Inflammatory macrophage treated with lipopolysaccharide for 1 hour (primary cell): ENCODE results near the gene GALNT1.

Source experiments
- DNase-seq, 2 donors: peaks; one replicate each; pipeline ENCODE4 v3.0.0-alpha.2; 2020 to 2022

Gene GALNT1

DNA sequence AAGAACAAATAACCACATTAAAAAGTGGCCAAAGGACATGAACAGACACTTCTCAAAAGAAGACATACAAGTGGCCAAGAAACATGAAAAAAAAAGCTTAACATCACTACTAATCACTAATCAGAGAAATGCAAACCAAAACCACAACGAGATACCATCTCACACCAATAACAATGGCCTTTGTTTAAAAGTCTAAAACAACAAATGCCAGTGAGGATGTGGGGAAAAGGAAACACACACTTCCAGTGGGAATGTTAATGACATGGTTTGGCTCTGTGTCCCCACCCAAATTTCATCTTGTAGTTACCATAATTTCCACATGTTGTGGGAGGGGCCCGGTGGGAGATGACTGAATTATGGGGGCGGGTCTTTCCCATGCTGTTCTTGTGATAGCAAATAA is 147.1 kb downstream of the GALNT1 start:
- DNase-seq = peak in 1 of 2 donors; percentile 4

DNA sequence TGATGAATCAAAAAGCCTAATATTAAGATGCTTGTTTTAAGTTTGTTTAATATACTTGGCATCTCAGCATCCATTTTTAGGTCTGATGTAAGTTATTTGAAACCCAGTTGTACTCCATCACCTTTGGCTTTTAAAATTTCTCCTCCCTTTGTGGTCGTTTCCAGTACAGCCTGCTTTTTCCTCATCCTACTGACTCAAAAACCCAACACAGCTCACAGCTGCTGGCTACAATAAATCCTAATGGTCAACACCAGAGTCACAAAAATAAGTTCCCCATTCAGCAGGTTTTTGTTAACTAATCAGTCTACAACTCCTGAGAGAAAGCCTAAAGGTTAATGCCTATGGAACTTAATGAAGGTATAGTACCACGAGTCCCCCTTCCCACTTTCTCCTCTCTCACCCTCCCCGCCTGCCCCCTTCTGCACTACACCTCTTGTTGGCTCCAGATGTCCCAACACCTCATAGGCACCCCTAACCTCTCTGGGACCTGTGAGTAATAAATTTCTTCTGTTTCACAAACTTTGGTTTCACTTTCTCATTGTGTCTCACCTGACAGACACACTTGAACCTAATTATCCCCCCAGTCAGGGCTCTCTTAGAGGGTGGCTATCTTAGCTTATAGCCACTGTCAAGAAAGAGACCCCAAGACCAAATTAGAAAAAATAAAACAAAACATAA is 148.6 kb downstream of the GALNT1 start:
- no peak for DNase-seq

DNA sequence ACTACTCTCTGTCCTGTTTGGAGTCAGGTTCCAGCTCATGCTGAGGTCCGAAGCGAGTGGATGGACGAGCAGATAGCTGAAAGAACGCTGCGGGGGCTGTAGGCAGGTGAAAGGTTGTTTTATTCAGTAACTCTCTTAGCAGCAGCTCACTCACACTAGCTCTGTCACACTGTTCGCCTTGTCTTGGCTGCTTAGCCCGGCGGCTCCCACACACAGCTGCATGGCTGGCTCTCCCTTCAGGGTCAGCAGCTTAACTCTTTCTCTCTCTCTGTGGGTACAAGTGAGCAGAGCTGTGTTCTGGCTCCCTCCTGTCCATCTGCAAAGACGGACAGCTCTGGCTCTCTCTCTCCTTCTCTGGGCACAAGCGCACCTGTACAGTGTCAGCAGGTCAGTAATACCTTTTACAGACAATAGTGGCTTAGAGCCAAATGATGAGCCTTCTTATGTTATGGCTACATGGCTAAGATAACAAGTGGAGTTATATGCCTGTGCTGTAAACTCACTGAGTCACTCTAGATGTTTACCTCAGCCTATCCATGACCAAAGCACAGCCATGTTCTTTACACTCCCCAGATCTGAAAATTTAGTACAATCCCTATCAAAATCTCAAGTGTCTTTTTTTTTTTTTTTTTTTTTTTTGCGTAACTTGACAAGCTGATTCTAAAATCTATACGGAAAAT is 149.3 kb downstream of the GALNT1 start:
- no peak for DNase-seq

DNA sequence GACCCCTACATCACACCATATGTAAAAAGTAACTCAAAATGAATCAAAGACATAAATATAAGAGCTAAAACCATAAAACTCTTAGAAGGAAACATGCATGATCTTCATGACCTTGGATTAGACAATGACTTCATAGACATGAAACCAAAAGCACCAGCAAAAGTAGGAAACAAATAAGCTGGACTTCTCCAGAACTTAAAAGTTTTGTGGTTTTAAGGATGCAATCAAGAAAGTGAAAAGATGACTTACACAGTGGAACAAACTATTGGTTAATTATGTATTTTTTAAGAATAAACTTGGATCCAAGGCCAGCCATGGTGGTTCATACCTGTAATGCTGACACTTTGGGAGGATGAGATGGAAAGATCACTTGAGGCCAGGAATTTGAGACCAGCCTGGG is 150.2 kb downstream of the GALNT1 start:
- peak; percentile 42 to 58 for DNase-seq

DNA sequence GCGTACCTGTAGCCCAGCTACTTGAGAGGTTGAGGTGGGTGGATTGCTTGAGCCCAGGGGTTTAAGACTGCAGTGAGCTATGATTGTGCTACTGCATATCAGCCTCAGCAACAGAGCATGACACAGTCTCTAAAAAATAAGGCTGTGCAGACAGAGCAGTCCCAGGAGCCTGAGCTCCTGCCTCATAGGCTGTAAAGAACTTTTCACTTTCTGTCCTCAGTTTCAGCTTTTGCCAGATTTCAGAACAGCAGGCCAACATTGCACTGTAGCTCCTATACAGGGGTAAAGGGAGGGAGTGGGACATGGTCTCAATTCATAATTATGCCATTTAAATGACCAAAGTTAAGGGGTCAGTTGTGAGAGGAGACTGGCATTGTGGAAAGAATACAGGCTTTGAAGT is 150.6 kb downstream of the GALNT1 start:
- DNase-seq = no peak

DNA sequence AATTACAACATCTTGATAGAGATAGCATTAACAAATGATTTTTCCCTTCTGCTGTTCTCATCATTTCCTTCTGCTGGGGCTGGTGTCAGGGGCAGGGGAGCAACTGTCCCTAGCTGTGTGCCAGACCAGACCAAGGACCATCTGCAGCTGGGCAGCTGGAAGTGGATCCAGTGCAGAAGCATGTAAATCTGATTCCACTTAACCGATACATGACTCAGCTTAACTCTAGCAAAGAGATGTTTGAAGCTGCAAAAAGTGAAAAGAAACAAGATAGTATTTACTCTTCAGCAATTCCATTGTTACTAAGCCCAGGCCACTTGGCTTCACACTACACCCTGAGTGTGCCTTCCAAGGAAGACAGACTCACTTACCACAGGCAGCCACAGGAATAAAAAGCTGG is 151.1 kb downstream of the GALNT1 start:
- no peak for DNase-seq

DNA sequence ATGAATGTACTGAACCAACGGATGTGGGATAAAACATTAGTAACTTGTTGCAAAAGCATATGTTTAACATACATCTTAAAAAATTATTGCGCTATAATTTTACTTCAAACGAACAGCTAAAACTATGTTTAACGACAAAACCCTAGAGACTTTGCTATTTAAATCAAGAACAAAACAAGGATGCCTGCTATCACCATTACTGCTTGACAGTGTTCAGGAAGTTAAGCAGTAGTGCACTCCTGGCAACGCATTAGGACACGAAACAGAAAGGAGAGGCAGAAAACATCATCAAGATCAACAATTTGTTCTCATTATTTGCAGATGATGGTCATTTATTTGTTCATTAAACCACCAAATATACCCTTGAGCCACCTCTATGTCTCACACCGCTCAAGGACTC is 151.9 kb downstream of the GALNT1 start:
- no peak for DNase-seq

DNA sequence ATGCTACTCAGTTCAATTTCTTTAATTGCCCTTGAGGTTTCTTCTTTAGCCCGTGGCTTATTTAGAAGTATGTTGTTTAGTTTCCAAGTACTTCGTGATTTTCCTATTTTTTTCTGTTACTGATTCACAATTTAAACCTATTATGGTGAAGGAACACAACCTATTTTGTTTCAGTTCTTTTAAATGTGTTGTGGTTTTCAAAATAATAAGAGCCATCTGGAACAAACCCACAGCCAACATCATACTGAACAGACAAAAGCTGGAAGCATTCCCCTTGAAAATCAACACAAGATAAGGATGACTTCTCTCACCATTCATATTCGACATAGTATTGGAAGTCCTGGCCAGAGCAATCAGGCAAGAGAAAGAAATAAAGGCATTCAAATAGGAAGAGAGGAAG is 155.2 kb downstream of the GALNT1 start:
- DNase-seq = no peak

DNA sequence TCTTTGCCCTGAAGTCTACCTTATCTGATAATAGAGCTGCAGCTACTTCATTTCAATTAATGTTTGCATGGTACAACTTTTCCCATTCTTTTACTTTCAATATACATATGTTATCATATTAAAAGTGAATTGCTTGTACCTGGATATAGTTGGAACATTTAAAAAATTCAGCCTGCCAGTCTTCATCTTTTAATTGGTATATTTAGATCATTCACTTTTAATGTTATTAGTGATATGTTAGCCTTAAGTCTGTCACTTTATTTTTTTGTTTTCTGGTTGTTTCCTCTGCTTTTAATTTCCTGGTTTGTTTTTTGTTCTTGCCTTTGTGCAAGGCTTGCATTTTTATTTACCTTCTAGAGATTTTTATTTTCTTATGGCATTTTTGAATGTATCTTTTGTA is 158.2 kb downstream of the GALNT1 start:
- no peak for DNase-seq

DNA sequence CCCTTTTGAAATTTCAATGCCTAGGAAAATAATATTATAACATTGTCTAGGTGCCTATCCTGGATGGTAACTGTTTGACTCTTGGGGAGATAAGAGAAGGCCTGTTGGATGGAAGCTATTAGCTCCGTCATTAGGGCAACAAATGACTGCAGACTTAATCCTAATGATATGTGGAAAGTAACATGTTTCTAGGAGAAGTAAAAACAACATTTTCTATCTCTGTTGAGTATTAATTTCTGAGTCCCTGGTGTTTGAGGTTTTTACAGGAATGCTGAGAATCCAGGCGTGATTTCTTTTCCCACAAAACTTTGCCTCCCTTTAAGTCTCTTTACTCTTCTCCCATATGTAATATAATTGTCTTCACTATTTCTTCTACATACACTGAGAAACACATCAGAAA is 159.1 kb downstream of the GALNT1 start:
- DNase-seq = no peak

DNA sequence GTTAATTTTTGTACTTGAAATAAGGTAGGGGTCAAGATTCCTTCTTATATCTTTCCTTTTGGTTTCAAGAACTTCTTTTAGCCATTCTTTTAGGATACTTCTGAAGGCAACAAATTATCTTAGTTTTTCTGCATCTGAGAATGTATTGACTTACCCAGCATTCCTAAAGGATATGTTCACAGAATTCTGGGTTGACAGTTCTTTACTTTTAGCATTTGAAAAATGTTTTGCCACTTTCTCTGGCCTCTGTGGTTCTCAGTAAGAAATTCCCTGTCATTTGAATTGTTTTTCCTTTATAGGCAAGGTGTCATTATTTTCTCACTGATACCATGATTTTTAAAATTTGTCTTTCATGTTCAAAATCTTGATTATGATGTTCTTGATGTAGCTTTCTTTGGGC is 162.4 kb downstream of the GALNT1 start:
- no peak for DNase-seq

DNA sequence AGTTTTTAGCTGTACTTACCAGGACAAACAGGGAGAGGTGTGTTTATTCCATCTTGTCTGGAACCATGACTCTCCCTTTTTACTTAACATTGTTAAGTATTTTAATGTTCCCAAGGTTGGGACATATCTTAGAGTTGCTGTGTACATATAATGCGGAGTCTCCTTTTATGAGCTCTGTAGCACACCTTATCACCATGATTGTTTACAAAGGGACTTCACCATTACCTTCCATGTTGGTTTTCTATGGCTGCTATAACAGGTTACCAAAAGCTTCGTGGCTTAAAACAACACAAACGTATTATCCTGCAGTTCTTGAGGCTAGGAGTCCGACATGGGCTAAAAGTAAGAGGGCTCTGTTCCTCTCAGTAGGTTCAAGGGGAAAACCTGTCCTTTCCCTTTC is 164.3 kb downstream of the GALNT1 start:
- DNase-seq = no peak

DNA sequence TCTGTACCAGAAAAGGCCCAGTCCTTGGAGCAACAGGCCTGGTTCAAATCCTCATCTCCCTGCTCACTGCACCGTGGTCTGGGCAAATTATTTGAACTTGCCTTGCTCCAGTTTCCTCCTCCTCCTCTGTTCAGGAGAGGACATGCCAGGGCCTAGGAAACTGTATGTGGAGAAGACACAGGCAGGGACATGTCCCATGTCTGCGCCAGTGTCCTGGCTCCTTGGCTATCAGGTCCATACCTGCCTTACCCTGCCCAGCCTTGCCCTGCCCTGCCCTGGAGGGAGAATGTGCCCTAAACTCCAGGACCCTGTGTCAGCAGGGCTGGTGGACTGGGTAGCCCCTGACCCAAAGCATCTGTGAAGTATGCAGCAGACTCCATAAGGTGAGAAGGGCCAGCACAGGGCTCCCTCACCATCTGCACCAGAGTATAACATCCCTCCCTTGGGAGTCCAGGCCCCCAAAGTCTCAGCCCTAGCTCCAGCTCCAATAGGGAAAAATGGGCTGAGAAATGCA is 165.3 kb downstream of the GALNT1 start:
- DNase-seq = no peak

DNA sequence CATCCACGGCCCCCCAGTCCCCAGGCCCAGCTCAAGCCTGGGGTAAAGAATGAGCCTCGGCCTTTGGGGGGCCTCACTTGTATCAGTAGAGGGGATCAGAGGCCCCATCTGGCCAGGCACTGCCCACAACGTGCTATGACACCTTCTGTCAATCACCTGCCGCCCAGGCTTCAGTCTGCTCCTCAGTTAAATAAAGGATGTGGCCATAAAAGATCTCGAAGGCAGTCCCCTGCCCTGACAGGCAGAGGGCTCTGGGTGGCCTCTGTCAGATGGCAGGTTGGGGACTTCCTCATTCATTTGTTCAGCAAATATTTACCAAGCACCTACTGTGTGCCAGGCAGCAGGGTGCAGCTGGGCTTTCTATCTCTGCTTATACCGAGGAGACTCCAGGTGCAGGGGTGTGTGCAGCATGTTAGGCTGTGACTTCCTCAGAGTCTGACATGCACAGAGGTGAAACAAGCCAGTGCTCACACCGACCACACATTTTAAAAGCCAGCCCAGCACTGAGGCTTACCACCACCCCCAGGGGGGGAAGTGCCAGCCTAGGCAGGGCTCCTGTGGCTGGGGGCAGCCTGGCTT is 166.4 kb downstream of the GALNT1 start:
- no peak for DNase-seq

DNA sequence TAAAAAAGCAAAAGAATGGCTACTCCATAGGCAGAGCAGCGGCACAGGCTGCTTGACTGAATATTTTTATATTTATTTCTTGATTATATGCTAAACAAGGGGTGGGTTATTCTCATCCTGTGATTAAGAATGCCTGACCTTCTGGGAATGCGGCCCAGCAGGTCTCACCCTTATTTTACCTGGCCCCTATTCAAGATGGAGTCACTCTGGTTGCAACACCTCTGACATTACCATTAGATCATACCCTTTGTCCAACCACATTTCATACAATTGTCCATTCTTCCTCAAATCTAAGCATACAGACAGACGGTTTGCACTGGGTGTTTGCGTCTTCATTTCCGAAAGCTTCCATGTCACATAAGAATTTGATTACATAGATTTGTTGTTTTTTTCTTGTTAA is 168.2 kb downstream of the GALNT1 start:
- no peak for DNase-seq

DNA sequence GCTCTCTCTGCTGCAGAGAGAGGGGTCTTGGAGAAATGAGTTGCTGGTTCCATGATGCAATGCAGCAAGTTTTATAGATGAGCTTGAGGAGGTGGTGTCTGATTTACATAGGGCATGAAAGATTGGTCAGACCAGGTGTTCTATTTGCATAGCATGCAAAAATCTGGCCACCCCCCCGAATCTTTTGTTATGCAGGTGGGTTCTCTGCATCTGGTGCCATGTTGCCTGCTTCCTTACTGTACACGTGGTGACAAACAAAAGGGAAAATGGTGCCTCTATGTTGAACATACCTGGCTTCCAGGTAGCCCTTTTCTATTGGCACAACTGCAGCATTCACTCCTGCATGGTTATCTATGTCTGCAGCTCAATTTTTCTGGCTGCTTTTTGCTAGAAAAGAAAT is 169.4 kb downstream of the GALNT1 start:
- DNase-seq = no peak

DNA sequence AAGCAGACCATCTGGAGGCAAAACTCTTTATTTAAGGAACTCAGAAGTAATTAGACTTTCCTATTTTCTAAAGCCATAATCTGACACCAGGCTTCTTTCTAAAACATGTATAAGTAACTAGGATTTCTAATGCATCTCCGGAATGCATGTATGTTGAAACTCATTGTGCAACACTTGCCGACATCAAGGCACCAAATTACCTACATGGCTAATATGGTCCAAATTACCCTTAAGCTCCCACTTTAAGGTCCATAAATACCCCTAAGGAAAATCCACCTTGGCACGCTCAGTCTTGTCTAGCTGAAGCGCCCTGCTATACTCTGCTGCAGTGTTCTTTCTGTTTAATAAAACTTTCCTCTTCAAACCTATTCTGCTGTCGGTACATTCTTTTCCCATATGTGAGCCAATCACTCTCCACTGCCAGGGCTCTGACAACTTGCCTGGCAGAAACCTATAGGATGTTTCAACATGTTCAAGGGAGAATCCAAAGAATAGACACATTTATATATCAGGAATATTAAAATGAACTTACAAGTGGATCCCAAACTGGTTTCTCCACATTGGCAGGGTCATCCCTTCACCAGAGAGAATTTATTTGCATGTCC is 171.9 kb downstream of the GALNT1 start:
- DNase-seq = no peak

DNA sequence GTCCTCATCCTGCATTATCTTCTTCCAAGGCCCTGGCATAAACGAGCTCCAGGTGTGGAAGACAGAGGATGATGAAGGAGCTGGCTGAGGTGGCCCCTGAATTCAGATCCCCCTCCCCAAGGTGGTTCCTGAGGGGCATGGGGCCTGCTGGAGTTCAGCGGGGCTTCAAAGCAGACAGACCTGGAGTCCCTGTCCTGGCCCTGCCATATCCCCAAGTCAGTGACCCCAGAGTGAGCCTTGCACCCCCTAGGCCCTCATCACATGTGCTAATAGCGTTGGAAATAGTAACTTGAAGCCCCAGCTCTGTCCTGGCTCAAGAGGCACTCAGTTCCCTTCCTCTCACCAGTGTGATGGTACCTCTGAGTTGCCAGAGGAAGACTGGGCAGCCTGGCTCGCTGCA is 172.9 kb downstream of the GALNT1 start:
- no peak for DNase-seq

DNA sequence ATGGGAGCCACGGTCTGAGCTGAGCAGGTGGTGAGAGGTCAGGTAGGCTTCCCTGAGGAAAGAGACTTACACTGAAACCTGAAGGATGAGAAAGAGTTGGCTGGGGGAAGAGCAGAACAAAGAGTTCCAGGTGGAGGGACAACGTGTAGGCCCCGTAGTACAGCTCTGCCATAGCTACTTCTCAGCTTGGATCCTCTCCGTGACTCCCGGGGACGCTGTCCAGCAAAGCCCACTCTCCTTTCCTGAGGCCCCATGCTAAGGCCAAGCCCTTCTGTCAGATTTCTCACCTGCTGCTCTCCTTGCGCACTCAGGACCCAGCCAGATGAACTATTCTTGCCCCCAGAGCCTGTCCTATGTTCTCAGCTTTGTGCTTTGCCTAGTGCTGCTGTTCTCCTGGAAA is 173.8 kb downstream of the GALNT1 start:
- no peak for DNase-seq

DNA sequence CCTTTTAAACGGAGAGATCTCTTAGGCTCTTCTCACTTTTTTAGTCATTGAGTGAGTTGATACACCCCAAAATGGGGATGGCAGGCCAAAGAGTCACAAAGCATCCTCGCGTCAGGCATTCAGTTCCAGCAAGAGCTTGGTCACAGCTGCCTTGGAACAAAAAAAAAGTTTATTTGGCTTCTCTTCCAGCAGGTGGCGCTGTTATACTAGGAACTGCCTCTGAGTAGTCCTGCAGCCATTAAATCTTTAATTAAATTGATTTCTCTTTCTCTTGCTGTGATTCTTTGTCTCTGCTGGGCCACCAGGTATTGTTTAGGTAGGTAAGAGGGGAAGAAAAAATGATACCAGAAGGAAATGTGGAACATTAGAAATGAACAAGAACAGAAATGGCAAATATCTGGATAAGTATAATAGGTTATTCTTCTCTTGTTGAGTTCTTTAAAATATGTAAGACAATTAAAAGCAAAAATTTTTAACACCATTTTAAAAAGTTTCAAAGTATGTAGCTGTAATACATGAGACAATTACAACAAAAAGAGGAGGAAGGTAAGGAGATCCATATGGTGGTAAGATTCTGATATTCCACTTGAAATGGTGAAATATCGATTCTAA is 175.1 kb downstream of the GALNT1 start:
- peak; percentile 49 to 85 for DNase-seq
